GM12873 (cell line): ENCODE data around the gene ST3GAL2.

Experiments
- TF ChIP-seq, protein P1 (sequence below): IDR thresholded peaks from 2 replicates; pipeline ENCODE4 v1.5.1; 2012; ENCODE audit warnings: low read depth, mild to moderate bottlenecking, moderate library complexity, low read length, control low read depth; ENCODE audit not compliant: insufficient read depth; ENCODE audit errors: missing control alignments

ST3GAL2 gene

DNA sequence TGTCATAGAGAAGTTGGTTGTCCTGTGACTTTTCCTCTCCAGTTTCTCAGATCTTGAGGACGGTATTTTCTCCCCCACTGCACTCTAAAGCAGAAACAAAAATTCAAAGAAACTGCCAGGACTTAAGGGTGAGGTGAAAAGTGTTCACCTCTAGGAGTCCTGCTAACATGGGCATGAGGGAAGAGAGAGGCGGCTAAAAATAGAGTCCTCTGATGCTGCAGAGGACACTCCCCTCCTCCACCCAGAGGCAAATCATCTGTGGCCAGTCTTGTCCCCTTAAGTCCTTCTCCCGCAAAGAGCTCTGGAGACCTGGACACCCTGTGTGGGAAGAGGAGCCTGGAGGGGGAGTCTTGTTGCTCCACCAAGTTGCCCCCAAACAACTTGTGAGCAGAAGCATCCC, 96.9 kb downstream of the ST3GAL2 start:
- TF ChIP-seq, protein P1, sequence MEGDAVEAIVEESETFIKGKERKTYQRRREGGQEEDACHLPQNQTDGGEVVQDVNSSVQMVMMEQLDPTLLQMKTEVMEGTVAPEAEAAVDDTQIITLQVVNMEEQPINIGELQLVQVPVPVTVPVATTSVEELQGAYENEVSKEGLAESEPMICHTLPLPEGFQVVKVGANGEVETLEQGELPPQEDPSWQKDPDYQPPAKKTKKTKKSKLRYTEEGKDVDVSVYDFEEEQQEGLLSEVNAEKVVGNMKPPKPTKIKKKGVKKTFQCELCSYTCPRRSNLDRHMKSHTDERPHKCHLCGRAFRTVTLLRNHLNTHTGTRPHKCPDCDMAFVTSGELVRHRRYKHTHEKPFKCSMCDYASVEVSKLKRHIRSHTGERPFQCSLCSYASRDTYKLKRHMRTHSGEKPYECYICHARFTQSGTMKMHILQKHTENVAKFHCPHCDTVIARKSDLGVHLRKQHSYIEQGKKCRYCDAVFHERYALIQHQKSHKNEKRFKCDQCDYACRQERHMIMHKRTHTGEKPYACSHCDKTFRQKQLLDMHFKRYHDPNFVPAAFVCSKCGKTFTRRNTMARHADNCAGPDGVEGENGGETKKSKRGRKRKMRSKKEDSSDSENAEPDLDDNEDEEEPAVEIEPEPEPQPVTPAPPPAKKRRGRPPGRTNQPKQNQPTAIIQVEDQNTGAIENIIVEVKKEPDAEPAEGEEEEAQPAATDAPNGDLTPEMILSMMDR: no peak

DNA sequence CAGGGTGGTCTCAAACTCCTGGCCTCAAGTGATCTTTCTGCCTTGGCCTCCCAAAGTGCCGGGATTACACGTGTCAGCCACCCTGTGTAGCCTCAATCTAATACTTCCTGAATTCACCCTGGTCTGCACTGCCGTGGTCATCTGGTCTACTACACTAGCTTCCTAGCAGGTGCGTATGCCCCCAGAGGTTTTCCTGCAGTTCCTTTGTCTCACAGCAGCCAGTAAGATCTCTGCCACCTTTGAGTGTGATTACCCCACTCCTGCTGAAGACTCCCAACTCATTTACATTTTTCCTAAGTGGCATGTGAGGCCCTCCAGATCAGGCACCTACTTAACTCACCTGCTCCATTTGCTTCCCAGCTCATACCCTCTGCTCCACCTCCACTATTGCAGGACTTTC, 97.3 kb downstream of the ST3GAL2 start:
- TF ChIP-seq, protein P1: no peak

DNA sequence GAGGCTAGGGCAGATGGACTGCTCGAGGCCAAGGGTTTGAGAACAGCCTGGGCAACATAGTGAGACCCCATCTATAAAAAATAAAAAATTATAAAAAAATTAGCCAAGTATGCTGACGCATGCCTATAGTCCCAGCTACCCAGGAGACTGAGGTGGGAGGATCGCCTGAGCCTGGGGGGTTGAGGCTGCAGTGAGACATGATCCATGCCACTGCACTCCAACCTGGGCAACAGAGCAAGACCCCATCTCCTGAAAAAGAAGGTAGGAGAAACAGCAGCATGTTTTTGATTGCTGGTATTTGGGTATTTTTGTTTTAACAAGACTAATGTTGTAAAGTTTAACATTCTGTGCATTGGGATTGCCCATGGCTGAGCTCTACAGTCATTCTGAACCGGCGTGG, 101.1 kb downstream of the ST3GAL2 start:
- TF ChIP-seq, protein P1: no peak

DNA sequence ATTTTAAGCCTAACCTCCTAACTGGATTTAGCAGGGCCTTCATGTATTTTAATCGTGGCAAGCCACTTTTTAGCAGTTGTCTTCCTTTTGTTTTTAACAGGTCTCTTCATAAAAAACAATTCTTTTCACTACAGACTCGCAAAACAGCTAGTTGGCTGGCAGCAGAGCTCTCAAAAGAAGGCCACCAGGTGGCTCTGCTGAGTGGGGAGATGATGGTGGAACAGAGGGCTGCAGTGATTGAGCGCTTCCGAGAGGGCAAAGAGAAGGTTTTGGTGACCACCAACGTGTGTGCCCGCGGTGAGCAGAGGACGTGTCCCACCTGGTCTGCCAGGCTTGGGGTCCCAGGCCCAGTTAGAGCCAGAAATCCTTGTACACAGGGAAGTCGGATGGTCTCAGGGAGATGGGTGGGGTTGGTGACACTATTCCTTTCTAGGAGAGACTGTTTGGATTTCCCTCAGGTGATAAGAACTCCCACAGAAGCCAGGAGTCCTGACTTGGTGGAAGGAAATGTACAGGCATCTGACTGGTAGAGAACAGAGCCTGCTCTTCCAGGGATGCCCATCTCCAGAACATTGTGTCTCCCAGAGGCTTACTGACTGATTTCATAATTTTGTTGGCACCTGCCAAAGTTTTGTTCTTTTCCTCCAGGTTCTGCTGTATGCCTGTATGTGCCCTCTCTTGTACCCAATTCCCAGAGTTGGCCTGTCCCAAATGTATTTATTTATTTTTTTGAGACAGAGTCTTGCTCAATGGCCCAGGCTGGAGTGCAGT, 107.1 kb downstream of the ST3GAL2 start:
- TF ChIP-seq, protein P1: peak; percentile 48

DNA sequence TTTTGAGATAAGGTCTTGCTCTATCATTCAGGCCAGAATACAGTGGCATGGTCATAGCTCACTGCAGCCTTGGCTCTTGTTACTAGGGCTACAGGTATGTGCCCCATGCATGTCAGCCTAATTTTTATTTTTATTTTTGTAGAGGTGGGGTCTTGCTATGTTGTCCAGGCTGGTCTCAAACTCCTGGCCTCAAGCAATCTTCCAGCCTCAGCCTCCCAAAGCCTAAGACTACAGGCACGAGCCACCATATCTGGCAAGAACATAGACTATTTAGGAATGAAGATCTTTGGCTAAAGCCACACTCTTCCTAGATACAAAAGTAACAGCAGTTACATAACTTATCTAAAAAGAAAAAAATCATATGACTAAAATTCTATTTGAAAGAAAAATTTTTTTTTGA, 107.8 kb downstream of the ST3GAL2 start:
- TF ChIP-seq, protein P1: no peak
